Endothelial cell of umbilical vein (primary cell): ENCODE data around the gene CTSA. TPM values are rescaled to one million over a fixed set of nuclear protein-coding genes. Genes with fewer than 3 reads are reported as not detected.

Experiments
- BruUV-seq: library from RNA; stranded (reverse); fragments of 400-500 nt; replicated peaks from 2 replicates; lab custom pipeline; 2021; lab: Mats Ljungman, UMichigan
- CTCF ChIA-PET: fragments of 300-600, 350-600 bp; sonication (Branson Sonifier 250); formaldehyde crosslinking; loops from one replicate; lab custom pipeline; 2021; ENCODE audit warnings: antibody characterized with exemption, inconsistent platforms; lab: Charles Lee
- POLR2A ChIA-PET: fragments of 300-600, 350-600 bp; sonication (Branson Sonifier 250); formaldehyde crosslinking; loops from one replicate; lab custom pipeline; 2021; ENCODE audit warnings: antibody characterized with exemption, inconsistent platforms; lab: Charles Lee
- DNase-seq: peaks from one replicate; pipeline ENCODE4 v3.0.0-alpha.2; 2011; ENCODE audit warnings: low read depth, low spot score
- FAIRE-seq: peaks from 2 replicates; lab custom pipeline; 2011; peaks lifted over from hg19 to GRCh38; lab: Jason Lieb, UNC
- H2AFZ ChIP-seq: 2 replicates; pipeline ENCODE4 v1.6.0; 2012; ENCODE audit warnings: low read depth, low read length, control low read depth, inconsistent platforms
- H3K27ac ChIP-seq: 2 replicates; pipeline ENCODE4 v1.5.1; 2011; ENCODE audit warnings: low read depth, mild to moderate bottlenecking, control low read depth, low read length, moderate library complexity; ENCODE audit not compliant: insufficient read depth
- H3K27me3 ChIP-seq, 2 experiments: 2 replicates each; pipeline versions ENCODE4 v1.6.0 to v1.6.1; 2011; ENCODE audit warnings: low read length in 2 of 2, mixed read lengths in 1 of 2; ENCODE audit not compliant: control insufficient read depth in 2 of 2, insufficient read depth in 2 of 2
- H3K36me3 ChIP-seq, 2 experiments: 2 replicates in 1 of 2; 3 replicates in 1 of 2; pipeline ENCODE4 v1.5.1; 2011; ENCODE audit warnings: low read length in 2 of 2, mild to moderate bottlenecking in 1 of 2, moderate library complexity in 1 of 2; ENCODE audit not compliant: control insufficient read depth in 2 of 2, insufficient read depth in 2 of 2; ENCODE audit errors: extremely low read depth in 1 of 2
- H3K4me1 ChIP-seq: 3 replicates; pipeline ENCODE4 v1.5.1; 2011; ENCODE audit warnings: mild to moderate bottlenecking, low read length; ENCODE audit not compliant: control insufficient read depth, insufficient read depth; ENCODE audit errors: extremely low read depth
- H3K4me2 ChIP-seq: 2 replicates; pipeline ENCODE4 v1.6.1; 2011; ENCODE audit warnings: low read length, control low read depth, mixed read lengths; ENCODE audit not compliant: insufficient read depth
- H3K4me3 ChIP-seq, 3 experiments: fragments of 200-600 bp in 1 of 3; sonication (generic), shearing (Covaris generic) in 1 of 3; replicated peaks in 1 of 3; 2 replicates each; pipeline ENCODE4 v1.5.1; 2011 to 2016; ENCODE audit warnings: control low read depth in 3 of 3, low read length in 3 of 3, mild to moderate bottlenecking in 2 of 3, inconsistent platforms in 1 of 3, low read depth in 1 of 3, moderate library complexity in 1 of 3; ENCODE audit not compliant: insufficient read depth in 1 of 3
- H3K79me2 ChIP-seq: 2 replicates; pipeline ENCODE4 v1.6.0; 2012; ENCODE audit warnings: low read length, inconsistent platforms; ENCODE audit not compliant: control insufficient read depth, insufficient read depth
- H3K9ac ChIP-seq: replicated peaks from 2 replicates; pipeline ENCODE3; 2011; ENCODE audit warnings: low read length, control low read depth; ENCODE audit not compliant: insufficient read depth; ENCODE audit errors: extremely low read depth
- H3K9me1 ChIP-seq: replicated peaks from 3 replicates; pipeline ENCODE4 v1.6.0; 2011; ENCODE audit warnings: mild to moderate bottlenecking, low read length; ENCODE audit not compliant: control insufficient read depth, insufficient read depth; ENCODE audit errors: extremely low read depth
- H3K9me3 ChIP-seq: replicated peaks from 2 replicates; pipeline ENCODE4 v1.5.1; 2012; ENCODE audit warnings: low read length, inconsistent platforms; ENCODE audit not compliant: control insufficient read depth, insufficient read depth
- H4K20me1 ChIP-seq: replicated peaks from 2 replicates; pipeline ENCODE3; 2011; ENCODE audit warnings: mild to moderate bottlenecking, low read length; ENCODE audit not compliant: control insufficient read depth, insufficient read depth; ENCODE audit errors: extremely low read depth
- EZH2 ChIP-seq: IDR thresholded peaks from 2 replicates; pipeline ENCODE4 v1.6.1; 2012; ENCODE audit warnings: borderline replicate concordance, low read depth, mild to moderate bottlenecking, moderate library complexity, low read length, inconsistent platforms; ENCODE audit not compliant: severe bottlenecking
- FOS ChIP-seq: IDR thresholded peaks from 2 replicates; pipeline ENCODE4 v1.6.1; 2011; ENCODE audit warnings: mild to moderate bottlenecking, low read length, moderate library complexity, borderline replicate concordance; ENCODE audit not compliant: insufficient read depth
- GATA2 ChIP-seq: IDR thresholded peaks from 2 replicates; pipeline ENCODE4 v1.7.0; 2011; ENCODE audit warnings: low read depth, mild to moderate bottlenecking, moderate library complexity, mixed read lengths, low read length; ENCODE audit not compliant: insufficient read length, insufficient read depth
- JUN ChIP-seq: IDR thresholded peaks from 2 replicates; pipeline ENCODE4 v1.6.1; 2011; ENCODE audit warnings: borderline replicate concordance, low read depth; ENCODE audit not compliant: insufficient read length, insufficient read depth
- MAX ChIP-seq: IDR thresholded peaks from 2 replicates; pipeline ENCODE4 v1.6.1; 2011; ENCODE audit not compliant: insufficient read depth, insufficient read length
- MYC ChIP-seq: IDR thresholded peaks from one replicate; pipeline ENCODE4 v1.6.1; 2011; ENCODE audit warnings: mild to moderate bottlenecking, low read depth, low read length
- POLR2A ChIP-seq: IDR thresholded peaks from 2 replicates; pipeline ENCODE4 v1.6.1; 2012; ENCODE audit warnings: low read depth, mild to moderate bottlenecking, control low read depth, low read length
- POLR2AphosphoS5 ChIP-seq: IDR thresholded peaks from 2 replicates; pipeline ENCODE4 v1.6.1; 2012; ENCODE audit warnings: low read depth, mild to moderate bottlenecking, control low read depth, low read length, moderate library complexity; ENCODE audit not compliant: insufficient read depth
- dilution Hi-C: fragments of 300-500 bp; cut with MboI; formaldehyde crosslinking; loops from one replicate; pipeline ENCODE4 v1.15.0; 2019; ENCODE audit warnings: low sequenced_read_pairs; ENCODE audit not compliant: extremely low pct_ligation_motif_present
- intact Hi-C: fragments of 100-400 bp; cut with micrococcal nuclease; formaldehyde crosslinking; loops from one replicate; pipeline ENCODE4 v1.10.0; 2022
- polyA plus RNA-seq, 4 experiments: library from polyadenylated mRNA; depleted of rRNA in 3 of 4; stranded (reverse) in 3 of 4; unstranded in 1 of 4; fragments of >200 nt; gene quantifications; 2 replicates each; pipeline versions ENCODE4 v1.2.1 to v1.2.3, GENCODE V29; 2011 to 2012; ENCODE audit warnings: missing spikeins in 1 of 4
- total RNA-seq: library from RNA; stranded (reverse); gene quantifications from 2 replicates; pipeline ENCODE4 v1.2.3, GENCODE V29; 2021
- TF ChIP-seq, protein P1 (sequence below), 2 donors: IDR thresholded peaks; 1 replicate in 1 of 2; 2 replicates in 1 of 2; pipeline ENCODE4 v1.5.1; 2011; ENCODE audit warnings: low read length in 2 of 2, mild to moderate bottlenecking in 2 of 2, moderate library complexity in 2 of 2, control low read depth in 1 of 2, inconsistent platforms in 1 of 2, low read depth in 1 of 2; ENCODE audit not compliant: insufficient read depth in 1 of 2; ENCODE audit errors: extremely low read depth in 1 of 2

The CTSA gene
- total and polyA plus RNA-seq, 2 donors (not counting 3 experiments of a cell fraction or from before 2014, with no cell fraction given): 169 to 409 TPM

DNA sequence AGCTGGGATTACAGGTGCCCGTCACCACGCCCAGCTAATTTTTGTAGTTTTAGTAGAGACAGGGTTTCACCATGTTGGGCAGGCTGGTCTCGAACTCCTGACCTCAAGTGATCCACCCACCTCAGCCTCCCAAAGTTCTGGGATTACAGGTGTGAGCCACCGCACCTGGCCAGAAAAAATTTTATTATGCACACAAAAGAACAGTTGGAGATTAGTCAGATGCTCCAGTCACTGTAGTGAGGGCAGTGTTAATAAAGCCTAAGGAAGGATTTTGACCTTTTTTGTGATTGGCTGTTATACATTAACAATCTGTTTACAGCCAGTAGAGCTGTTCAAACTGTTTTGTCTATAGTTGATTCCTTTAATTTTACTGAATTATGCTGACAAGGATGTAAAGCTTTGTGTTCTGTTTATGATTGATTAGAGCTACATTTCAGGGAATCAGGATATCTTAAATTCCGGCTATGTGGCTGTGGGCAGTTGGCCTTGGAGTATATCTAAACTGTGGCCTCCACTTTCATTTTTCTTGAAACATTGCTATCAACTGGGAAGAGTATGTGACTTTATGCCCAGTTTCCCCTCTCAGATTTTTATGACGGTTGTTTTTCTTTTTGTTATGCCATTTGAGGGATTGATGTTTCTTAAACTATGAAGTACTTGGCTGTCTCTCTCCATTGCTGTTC, 23.9 kb upstream of the CTSA start:
- POLR2A ChIA-PET: interaction anchor here (2.2 kb wide), 1 partner anchor 13 kb away, joined by 9 read pairs; the partner anchor contains the start of gene ZSWIM1

More for the DNA sequence above, 23.9 kb upstream of the CTSA start:
- FAIRE-seq (no peak), DNase-seq (no peak)
- no peaks in the 10 kb centered on the region for H3K79me2 ChIP-seq
- no peak overlapping the region for H3K4me2 ChIP-seq
- CTCF ChIA-PET: interaction anchor here (1.9 to 2.0 kb wide), 2 partner anchors 23 to 43 kb away, joined by 5 to 6 read pairs; partner anchors contain the start of genes CTSA and NEURL2
- BruUV-seq: no TSS peak
- no peaks in the 10 kb centered on the region for H3K27me3 ChIP-seq
- H3K9me3 ChIP-seq: no peaks in the 10 kb centered on the region
- no peaks in the 10 kb centered on the region for H4K20me1 ChIP-seq
- intact Hi-C loops (no loop called here), dilution Hi-C loops (no loop called here)
- H3K27ac ChIP-seq: no peak overlapping the region
- no peaks in the 10 kb centered on the region for H3K9me1 ChIP-seq
- no peak overlapping the region for H3K9ac ChIP-seq
- H3K36me3 ChIP-seq: no peaks in the 10 kb centered on the region
- no peak overlapping the region for H2AFZ ChIP-seq
- TF ChIP-seq MYC (no peak), POLR2AphosphoS5 (no peak), JUN (no peak), EZH2 (no peak), POLR2A (no peak), FOS (no peak), MAX (no peak), GATA2 (no peak)
- TF ChIP-seq, protein P1, sequence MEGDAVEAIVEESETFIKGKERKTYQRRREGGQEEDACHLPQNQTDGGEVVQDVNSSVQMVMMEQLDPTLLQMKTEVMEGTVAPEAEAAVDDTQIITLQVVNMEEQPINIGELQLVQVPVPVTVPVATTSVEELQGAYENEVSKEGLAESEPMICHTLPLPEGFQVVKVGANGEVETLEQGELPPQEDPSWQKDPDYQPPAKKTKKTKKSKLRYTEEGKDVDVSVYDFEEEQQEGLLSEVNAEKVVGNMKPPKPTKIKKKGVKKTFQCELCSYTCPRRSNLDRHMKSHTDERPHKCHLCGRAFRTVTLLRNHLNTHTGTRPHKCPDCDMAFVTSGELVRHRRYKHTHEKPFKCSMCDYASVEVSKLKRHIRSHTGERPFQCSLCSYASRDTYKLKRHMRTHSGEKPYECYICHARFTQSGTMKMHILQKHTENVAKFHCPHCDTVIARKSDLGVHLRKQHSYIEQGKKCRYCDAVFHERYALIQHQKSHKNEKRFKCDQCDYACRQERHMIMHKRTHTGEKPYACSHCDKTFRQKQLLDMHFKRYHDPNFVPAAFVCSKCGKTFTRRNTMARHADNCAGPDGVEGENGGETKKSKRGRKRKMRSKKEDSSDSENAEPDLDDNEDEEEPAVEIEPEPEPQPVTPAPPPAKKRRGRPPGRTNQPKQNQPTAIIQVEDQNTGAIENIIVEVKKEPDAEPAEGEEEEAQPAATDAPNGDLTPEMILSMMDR (IDR thresholded peaks at IDR 0.05; ENCODE audit: extremely low read depth in 1 of 2, insufficient read depth in 1 of 2, low read depth in 1 of 2, low read length in 2 of 2): no peak
- H3K4me1 ChIP-seq: no peaks in the 10 kb centered on the region
- H3K4me3 ChIP-seq: no peak overlapping the region
